Adipocyte (in vitro differentiated cells): ENCODE results near the gene ALG11.
"Not testable (repeated sequence)": the region's sequence is repeated elsewhere in the genome, so short reads cannot be mapped to it uniquely, and the experiment has no call there.

Experiments
- DNase-seq: peaks from one replicate; pipeline ENCODE4 v3.0.0-alpha.2; 2015; ENCODE audit warnings: low read depth
- H3K27me3 ChIP-seq: replicated peaks from 2 replicates; pipeline ENCODE4 v1.7.0; 2013; ENCODE audit warnings: mild to moderate bottlenecking, low read length, moderate library complexity; ENCODE audit not compliant: control insufficient read depth, insufficient read depth
- H3K36me3 ChIP-seq: 2 replicates; pipeline ENCODE4 v1.7.0; 2013; ENCODE audit warnings: low read length, mild to moderate bottlenecking, moderate library complexity; ENCODE audit not compliant: control insufficient read depth, insufficient read depth, severe bottlenecking
- H3K4me1 ChIP-seq: 2 replicates; pipeline ENCODE4 v1.7.0; 2013; ENCODE audit warnings: mild to moderate bottlenecking, low read length, moderate library complexity; ENCODE audit not compliant: control insufficient read depth, insufficient read depth
- H3K4me3 ChIP-seq: 2 replicates; pipeline ENCODE4 v1.7.0; 2013; ENCODE audit warnings: mild to moderate bottlenecking, low read length, moderate library complexity
- H3K9ac ChIP-seq: 2 replicates; pipeline ENCODE4 v1.7.0; 2013; ENCODE audit warnings: mild to moderate bottlenecking, low read length, moderate library complexity
- H3K9me3 ChIP-seq: 2 replicates; pipeline ENCODE4 v1.7.0; 2013; ENCODE audit warnings: mild to moderate bottlenecking, low read length, moderate library complexity; ENCODE audit not compliant: control insufficient read depth

Gene ALG11

DNA sequence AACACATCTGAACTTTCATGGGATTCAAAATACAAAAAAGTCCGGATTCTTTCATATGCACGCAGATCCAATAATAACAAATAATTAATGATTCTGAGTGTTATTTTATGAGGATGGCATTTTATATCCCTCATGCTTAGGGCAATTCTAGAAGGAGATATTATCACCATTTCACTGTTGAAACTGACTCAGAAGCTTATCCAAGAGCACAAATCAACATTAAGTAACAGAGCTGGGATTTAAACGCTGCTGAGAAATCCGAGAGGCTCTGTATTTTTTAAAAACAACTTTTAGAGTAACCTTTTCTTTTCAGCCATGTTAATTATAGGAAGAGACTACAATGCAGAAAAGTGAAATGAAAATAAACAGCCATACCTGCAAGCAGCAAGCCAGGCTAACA is 31.3 kb upstream of the ALG11 start:
- Histone ChIP-seq H3K36me3 (no peaks in the 10 kb centered on the region), H3K4me1 (peaks cover 7% of the 10 kb centered on the region), H3K4me3 (no peak overlapping the region), H3K9ac (no peak overlapping the region), H3K9me3 (no peaks in the 10 kb centered on the region), H3K27me3 (no peaks in the 10 kb centered on the region)
- peak; percentile 56 for DNase-seq

DNA sequence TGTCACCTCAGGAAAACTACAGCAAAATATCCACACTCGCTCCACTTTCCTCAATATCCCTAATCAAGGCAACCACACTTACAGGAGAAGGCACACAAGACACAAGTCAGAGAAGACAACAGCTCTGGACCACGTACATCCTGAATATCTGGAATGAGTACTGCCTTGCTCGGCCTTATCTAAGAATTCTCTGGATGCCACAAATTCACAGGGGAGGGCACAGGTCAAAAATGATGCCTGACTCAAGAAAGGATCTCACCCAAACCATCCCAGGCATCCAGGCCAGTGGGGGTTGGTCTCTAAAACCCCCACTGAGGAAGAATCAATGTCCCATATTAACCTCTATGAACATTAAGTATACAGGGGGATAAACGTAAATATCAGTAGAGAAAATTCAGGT is 30.8 kb upstream of the ALG11 start:
- Histone ChIP-seq H3K4me1 (peaks cover 7% of the 10 kb centered on the region), H3K4me3 (no peak overlapping the region), H3K9me3 (no peaks in the 10 kb centered on the region), H3K36me3 (no peaks in the 10 kb centered on the region), H3K9ac (no peak overlapping the region), H3K27me3 (no peaks in the 10 kb centered on the region)
- peak; percentile 27 for DNase-seq

DNA sequence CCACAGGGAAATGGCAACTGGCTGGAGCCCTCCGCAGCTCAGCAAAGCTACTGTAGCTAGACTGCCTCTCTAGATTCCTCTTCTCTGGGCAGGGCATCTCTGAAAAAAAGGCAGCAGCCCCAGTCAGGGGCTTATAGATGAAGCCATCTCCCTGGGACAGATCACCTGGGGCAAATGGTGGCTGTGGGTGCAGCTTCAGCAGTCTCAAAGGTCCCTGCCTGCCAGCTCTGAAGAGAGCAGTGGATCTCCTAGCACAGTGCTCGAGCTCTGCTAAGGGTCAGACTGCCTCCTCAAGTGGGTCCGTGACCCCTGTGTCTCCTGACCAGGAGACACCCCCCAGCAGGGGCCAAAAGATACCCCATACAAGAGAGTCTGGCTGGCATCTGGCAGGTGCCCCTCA is 28.9 kb upstream of the ALG11 start:
- not testable (repeated sequence) for H3K4me3 ChIP-seq, H3K9ac ChIP-seq, DNase-seq, H3K9me3 ChIP-seq, H3K4me1 ChIP-seq, H3K36me3 ChIP-seq, H3K27me3 ChIP-seq

DNA sequence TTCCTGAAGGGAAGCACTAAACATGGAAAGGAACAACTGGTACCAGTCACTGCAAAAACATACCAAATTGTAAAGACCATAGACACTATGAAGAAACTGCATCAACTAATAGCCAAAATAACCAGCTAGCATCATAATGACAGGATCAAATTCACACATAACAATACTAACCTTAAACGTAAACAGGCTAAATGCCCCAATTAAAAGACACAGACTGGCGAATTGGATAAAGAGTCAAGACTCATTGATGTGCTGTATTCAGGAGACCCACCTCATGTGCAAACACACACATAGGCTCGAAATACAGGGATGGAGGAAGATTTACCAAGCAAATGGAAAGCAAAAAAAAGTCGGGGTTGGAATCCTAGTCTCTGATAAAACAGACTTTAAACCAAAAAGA is 27.3 kb upstream of the ALG11 start:
- not testable (repeated sequence) for H3K9ac ChIP-seq, H3K4me3 ChIP-seq, DNase-seq

DNA sequence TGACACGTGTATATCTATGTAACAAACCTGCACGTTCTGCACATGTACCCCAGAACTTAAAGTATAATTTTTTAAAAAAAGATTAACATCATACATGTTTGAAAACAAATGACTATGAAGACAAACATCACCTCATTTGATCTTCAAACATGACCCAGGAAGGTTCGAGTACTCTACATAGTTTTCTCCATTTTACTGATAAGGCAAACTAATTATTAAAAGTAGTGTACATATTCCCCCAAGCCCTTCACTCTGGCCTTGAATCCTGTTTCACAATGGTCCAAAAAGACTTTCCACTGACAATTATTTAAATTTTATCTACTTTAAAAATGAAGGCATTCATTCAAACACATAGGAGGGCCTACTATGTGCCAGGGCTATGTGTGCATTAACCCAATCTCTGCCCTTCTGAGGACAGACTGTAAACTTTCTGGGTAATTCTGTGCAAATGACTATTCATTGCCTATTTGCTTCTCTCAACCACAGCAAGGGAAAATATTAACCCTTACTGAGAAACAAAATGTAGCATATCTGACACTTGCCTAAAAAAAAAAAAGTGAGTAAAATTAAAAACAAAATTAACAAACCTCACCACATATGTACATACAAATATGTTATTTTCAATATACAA is 23.1 kb upstream of the ALG11 start:
- no peak for DNase-seq
- no peaks in the 10 kb centered on the region for H3K27me3 ChIP-seq
- no peaks in the 10 kb centered on the region for H3K9me3 ChIP-seq
- H3K4me1 ChIP-seq = peaks cover 5% of the 10 kb centered on the region
- H3K4me3 ChIP-seq = no peak overlapping the region
- H3K36me3 ChIP-seq = no peaks in the 10 kb centered on the region
- no peak overlapping the region for H3K9ac ChIP-seq

More for the DNA sequence above, 27.3 kb upstream of the ALG11 start:
- not testable (repeated sequence) for H3K36me3 ChIP-seq, H3K9me3 ChIP-seq, H3K27me3 ChIP-seq, H3K4me1 ChIP-seq

DNA sequence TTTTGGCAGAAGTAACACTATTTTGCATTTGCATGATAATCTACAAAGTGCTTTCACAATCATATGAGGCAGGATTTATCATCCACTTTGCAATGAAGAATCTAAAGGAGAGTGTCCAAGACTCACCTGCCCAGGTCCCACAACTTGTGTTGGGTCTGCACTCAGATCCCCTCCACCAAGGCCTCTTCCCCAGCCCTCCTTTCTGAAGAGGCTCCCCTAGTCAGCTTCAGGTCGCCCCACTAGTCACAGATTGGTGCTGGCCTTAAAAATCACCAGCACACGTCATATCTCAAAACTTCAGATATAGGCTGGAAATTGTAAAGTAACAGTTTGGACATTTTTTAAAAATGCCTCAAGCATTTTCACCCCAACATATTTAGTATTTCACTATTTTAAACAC is 18.5 kb upstream of the ALG11 start:
- no peaks in the 10 kb centered on the region for H3K9me3 ChIP-seq
- no peaks in the 10 kb centered on the region for H3K36me3 ChIP-seq
- H3K9ac ChIP-seq = no peak overlapping the region
- H3K4me3 ChIP-seq = no peak overlapping the region
- H3K4me1 ChIP-seq = peaks cover 22% of the 10 kb centered on the region
- no peak for DNase-seq
- peaks cover 16% of the 10 kb centered on the region for H3K27me3 ChIP-seq

DNA sequence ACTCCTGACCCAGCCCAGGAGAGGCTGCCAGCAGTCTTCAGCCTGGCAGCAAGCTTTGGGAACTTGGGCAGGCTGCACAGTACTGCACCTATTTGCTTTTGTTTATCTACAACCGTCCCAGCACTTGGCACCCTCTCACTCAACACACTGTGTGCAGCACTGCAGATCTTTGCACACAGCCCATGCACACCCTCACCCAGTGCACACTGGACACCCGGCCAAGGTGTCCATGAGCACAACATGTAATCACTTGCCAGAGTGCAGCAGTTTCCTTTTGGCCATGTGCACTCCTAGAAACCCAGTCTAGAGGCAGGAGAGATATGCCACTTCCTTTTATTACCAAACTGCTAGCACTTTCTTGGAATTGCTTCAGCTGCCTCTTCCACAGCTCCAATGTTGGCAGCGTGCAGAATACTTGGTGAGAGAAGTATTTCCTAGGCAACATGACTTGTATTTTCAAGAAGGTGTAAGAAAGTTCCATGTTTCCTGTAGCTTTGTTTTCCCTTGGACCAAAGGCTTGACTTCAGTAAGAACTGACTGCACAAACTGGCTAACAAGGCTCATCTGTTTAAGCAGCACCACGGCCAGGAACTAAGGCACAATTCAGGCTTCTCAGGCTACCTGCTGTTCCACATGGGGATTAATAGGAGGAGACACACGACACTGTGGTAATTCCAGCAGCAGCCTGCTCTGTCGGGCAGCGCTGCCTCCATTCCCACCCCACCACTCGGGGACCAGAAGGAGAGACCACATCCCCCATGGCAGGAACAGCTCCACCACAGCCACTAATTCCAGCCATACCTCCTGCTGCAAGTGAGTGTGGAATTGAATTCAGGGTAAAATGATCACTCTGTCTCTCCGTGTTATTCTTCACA is 16.3 kb upstream of the ALG11 start:
- no peaks in the 10 kb centered on the region for H3K9me3 ChIP-seq
- peak overlapping the region; percentile 38 for H3K4me3 ChIP-seq
- no peaks in the 10 kb centered on the region for H3K36me3 ChIP-seq
- H3K27me3 ChIP-seq = peaks cover 28% of the 10 kb centered on the region
- peaks cover 36% of the 10 kb centered on the region for H3K4me1 ChIP-seq
- no peak overlapping the region for H3K9ac ChIP-seq
- DNase-seq = peak; percentile 26

DNA sequence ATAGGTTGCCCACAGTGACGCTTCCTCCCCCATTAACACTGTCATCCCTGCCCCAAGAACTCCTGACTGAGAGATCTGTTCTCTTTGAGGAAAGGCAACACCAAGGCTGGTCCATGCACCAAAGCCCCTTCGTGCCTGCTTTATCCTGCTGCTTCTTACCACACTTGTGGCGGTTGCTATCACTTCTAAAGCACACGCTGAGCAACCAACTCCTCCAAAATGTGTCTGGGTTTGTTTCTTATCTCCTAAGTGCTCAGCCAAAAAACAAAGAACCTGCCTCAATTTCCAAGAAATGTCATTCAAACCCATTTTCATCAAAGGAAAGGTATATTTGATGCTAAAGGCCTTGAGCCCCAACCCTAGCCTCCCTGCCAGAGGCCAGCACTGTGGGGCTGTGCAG is 15.6 kb upstream of the ALG11 start:
- Histone ChIP-seq H3K27me3 (peaks cover 28% of the 10 kb centered on the region), H3K36me3 (no peaks in the 10 kb centered on the region), H3K9me3 (no peaks in the 10 kb centered on the region), H3K9ac (no peak overlapping the region), H3K4me1 (peaks cover 33% of the 10 kb centered on the region), H3K4me3 (no peak overlapping the region)
- no peak for DNase-seq

DNA sequence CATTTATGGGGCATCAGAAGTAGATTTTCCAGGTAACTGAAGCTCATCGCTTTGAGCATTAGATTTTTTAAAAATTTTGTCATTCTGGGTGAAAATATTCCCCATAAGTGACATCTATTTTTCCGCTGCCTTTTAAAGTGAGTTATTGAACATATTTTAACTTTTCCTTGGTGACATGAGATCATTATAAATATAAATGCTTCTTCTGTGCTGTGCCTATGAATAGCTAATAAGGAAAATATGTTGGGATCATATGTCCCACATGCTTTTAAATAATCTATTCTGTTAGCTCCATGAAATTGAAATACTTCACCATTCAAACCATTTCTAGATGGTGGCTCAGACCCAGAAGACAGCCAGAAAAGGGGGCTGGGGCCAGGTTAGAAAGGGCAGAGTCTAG is 15.0 kb upstream of the ALG11 start:
- H3K4me3 ChIP-seq = no peak overlapping the region
- peaks cover 28% of the 10 kb centered on the region for H3K27me3 ChIP-seq
- DNase-seq = no peak
- peaks cover 31% of the 10 kb centered on the region for H3K4me1 ChIP-seq
- no peaks in the 10 kb centered on the region for H3K36me3 ChIP-seq
- no peak overlapping the region for H3K9ac ChIP-seq
- H3K9me3 ChIP-seq = no peaks in the 10 kb centered on the region

DNA sequence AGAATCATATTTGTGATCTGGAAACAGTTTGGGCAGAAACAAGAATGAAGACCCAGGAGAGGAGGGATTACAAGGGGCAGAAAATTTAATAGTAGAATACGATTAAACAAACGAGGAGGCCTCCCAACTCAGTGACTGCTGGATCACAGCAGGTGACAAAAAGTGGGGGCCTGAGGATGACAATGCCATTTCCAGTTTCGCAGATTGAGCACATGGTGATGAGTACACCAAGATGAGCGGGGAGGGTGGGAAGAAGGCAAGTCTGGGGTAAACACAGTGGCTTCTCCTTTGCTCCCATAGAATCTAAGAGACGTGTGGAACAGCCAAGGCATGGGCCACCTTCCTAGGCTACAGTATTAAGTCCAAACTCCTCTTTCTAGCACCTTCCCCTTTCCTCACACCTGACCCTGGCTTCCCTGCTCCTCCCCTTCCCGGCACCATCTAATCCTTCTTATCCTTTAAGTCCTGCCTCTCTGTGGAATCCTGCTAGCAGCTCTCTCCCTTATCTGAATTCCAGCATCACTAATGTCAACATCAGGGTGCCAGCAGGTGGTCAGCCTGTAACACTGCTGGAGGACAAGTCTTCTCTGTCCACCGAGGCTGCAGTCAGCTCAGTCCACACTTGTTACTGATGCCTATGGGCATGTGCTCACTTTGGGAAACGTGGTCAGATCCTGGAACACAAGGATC is 14.4 kb upstream of the ALG11 start:
- Histone ChIP-seq H3K4me3 (no peak overlapping the region), H3K27me3 (peaks cover 28% of the 10 kb centered on the region)

DNA sequence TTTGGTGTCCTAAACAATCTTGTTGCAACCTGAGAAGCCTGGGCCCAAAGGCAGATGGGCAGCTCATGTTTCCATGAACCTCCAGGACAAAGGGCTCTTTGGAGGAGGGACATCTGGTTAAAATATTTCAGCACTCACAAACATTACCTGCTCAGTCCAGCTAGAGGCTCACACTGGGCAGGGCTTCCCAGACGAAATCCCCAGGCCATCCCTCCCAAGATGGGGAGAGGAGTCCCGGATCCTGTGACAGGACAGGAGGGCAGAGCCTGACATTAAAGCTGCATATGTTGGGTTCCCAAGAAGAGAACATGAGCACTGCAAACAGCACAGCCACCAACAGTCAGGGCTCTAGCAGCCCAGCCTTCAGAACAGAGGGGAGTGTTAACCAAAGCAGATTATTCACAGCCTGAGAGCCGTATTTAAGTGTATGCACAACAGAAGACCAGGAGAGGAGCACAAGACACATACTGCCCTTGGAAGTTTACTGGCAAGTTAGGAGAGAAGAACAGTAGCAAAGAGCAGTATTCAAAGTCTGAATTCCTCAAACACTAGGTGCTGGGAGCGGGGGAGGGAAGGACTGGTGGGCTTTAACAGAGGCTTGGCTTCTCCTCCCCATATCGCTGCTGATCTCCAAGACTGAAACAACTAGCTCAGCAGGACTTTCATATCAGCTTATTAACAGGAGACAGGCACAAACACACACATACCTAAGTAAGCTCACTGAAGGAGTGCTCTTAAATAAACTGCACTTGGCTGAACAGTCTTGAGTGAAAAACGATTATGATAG is 13.3 kb upstream of the ALG11 start:
- Histone ChIP-seq H3K27me3 (peaks cover 28% of the 10 kb centered on the region), H3K4me3 (no peak overlapping the region), H3K9ac (no peak overlapping the region), H3K4me1 (peaks cover 31% of the 10 kb centered on the region), H3K9me3 (no peaks in the 10 kb centered on the region), H3K36me3 (no peaks in the 10 kb centered on the region)
- DNase-seq = no peak

More for the DNA sequence above, 14.4 kb upstream of the ALG11 start:
- Histone ChIP-seq H3K36me3 (no peaks in the 10 kb centered on the region), H3K9ac (no peak overlapping the region), H3K4me1 (peaks cover 31% of the 10 kb centered on the region), H3K9me3 (no peaks in the 10 kb centered on the region)
- DNase-seq = no peak
